ENCODE data around the gene KIF26A. TPM values are rescaled to one million over a fixed set of nuclear protein-coding genes. Genes with fewer than 3 reads are reported as not detected.
A peak's percentile ranks its signal among the peaks of the same experiment; 100 is the strongest.

KIF26A gene
- total RNA-seq, 1 experiment from 2014 or later = 5.5 TPM

DNA sequence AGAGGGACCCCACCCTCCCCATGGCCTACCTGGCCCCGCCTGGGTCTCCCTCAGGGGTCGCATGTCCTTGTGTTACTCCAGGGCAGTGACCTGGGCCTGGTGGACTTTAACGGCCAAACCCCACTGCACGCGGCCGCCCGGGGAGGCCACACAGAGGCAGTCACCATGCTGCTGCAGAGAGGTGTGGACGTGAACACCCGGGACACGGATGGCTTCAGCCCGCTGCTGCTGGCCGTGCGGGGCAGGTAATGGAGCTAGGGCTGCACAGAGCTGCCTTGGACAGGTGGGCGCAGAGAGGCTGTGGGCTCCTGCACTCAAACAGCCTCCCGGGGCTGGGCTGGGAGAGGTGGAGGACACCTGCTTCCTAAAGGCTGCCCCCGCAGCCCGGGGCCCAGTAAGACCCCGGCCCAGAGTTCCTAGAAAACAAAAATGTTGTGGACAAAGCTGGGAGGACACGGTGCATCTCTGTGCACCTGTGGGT, 31.2 kb upstream of the KIF26A start:
- H3K36me3 ChIP-seq (ENCODE audit: control insufficient read depth, insufficient read depth, low read length) = no peaks in the 10 kb centered on the region
- ChIA-PET CTCF (no interaction called here), POLR2A (no interaction called here)
- no peak overlapping the region for H3K4me3 Mint-ChIP-seq (ENCODE audit: unreplicated experiment)
- H3K27ac Mint-ChIP-seq (ENCODE audit: unreplicated experiment) = no peak overlapping the region
- no peaks in the 10 kb centered on the region for H3K4me1 Mint-ChIP-seq (ENCODE audit: low read depth, unreplicated experiment)
- no TSS peak for BruUV-seq (replicated peaks)
- H3K4me3 ChIP-seq (ENCODE audit: low read depth, low read length) = no peak overlapping the region
- intact Hi-C loops (cut with micrococcal nuclease; ENCODE audit: unreplicated experiment) = no loop called here
- H3K9me3 ChIP-seq = no peaks in the 10 kb centered on the region
- H3K4me1 ChIP-seq = no peaks in the 10 kb centered on the region
- no peaks in the 10 kb centered on the region for H3K9me3 Mint-ChIP-seq (ENCODE audit: unreplicated experiment)
- no peaks in the 10 kb centered on the region for H3K27me3 Mint-ChIP-seq (ENCODE audit: insufficient read depth, unreplicated experiment)
- peaks cover 9% of the 10 kb centered on the region for H3K36me3 Mint-ChIP-seq (ENCODE audit: insufficient read depth, unreplicated experiment)
- DNase-seq = peak in 1 of 2 experiments; percentile 27
- H3K27me3 ChIP-seq (replicated peaks; ENCODE audit: control insufficient read depth, insufficient read depth, low read length) = no peaks in the 10 kb centered on the region
- TF ChIP-seq, protein P1, sequence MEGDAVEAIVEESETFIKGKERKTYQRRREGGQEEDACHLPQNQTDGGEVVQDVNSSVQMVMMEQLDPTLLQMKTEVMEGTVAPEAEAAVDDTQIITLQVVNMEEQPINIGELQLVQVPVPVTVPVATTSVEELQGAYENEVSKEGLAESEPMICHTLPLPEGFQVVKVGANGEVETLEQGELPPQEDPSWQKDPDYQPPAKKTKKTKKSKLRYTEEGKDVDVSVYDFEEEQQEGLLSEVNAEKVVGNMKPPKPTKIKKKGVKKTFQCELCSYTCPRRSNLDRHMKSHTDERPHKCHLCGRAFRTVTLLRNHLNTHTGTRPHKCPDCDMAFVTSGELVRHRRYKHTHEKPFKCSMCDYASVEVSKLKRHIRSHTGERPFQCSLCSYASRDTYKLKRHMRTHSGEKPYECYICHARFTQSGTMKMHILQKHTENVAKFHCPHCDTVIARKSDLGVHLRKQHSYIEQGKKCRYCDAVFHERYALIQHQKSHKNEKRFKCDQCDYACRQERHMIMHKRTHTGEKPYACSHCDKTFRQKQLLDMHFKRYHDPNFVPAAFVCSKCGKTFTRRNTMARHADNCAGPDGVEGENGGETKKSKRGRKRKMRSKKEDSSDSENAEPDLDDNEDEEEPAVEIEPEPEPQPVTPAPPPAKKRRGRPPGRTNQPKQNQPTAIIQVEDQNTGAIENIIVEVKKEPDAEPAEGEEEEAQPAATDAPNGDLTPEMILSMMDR (IDR thresholded peaks at IDR 0.05; ENCODE audit: insufficient read depth in 1 of 2, low read depth in 1 of 2, low read length in 1 of 2, severe bottlenecking in 1 of 2, unreplicated experiment in 1 of 2) = no peak

DNA sequence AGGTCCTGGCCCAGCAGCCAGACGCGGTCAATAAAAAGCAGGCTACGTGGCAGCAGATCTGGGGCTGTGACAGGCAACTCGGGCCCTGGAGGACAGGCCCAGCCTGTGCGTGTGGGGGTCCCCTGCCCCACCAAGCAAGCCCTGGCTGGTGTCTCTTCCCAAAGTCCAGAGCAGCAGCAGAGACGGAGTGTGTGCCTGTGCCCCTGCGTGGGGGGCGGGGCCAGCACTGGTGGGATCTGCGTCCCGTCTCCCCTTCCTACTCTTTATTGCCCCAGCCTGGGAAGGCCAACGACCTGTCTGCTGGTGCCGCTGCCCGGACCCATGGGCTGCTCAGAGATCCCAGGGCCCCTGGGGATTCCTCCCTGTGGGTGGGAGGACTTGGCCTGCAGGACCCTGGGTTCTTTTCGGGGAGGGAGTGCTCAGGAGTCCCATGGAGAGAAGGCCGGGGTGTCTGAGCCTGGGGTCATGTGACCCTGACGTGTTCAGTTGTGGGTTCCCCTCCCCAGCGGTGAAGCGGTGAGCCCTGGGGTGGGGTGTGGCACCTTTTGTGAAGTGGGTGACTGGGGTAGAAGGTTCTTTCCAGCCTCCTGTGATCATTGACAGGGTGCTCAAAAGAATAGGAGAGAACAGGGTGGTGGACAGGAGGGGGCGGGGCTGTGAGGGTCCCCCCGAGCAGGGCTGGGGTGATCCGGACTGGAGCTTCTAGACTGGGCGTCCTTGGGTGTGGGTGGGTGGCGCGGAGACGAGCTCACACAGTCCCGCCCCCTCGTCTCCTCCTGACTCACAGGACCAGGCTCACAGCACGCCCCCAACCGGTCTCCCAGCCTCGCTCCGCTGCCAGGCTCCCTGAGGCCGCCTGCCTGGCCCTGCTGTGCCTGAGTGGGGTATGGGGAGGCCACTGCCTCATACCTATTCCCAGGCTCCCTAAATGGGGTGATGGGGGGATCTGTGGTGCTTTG, 30.5 kb upstream of the KIF26A start:
- H3K9me3 ChIP-seq = no peaks in the 10 kb centered on the region
- CTCF ChIA-PET = no interaction called here
- H3K36me3 ChIP-seq (ENCODE audit: control insufficient read depth, insufficient read depth, low read length) = no peaks in the 10 kb centered on the region
- H3K4me1 Mint-ChIP-seq (ENCODE audit: low read depth, unreplicated experiment) = no peaks in the 10 kb centered on the region
- intact Hi-C loops (cut with micrococcal nuclease; ENCODE audit: unreplicated experiment) = no loop called here
- POLR2A ChIA-PET = no interaction called here
- no peaks in the 10 kb centered on the region for H3K4me1 ChIP-seq
- BruUV-seq (replicated peaks) = no TSS peak
- no peak overlapping the region for H3K4me3 ChIP-seq (ENCODE audit: low read depth, low read length)
- TF ChIP-seq, protein P1 (IDR thresholded peaks at IDR 0.05; ENCODE audit: insufficient read depth in 1 of 2, low read depth in 1 of 2, low read length in 1 of 2, severe bottlenecking in 1 of 2, unreplicated experiment in 1 of 2) = no peak
- no peaks in the 10 kb centered on the region for H3K27me3 ChIP-seq (replicated peaks; ENCODE audit: control insufficient read depth, insufficient read depth, low read length)
- peak in 1 of 2 experiments; percentile 33 for DNase-seq
- H3K36me3 Mint-ChIP-seq (ENCODE audit: insufficient read depth, unreplicated experiment) = peaks cover 9% of the 10 kb centered on the region
- H3K4me3 Mint-ChIP-seq (ENCODE audit: unreplicated experiment) = no peak overlapping the region
- no peaks in the 10 kb centered on the region for H3K9me3 Mint-ChIP-seq (ENCODE audit: unreplicated experiment)
- no peaks in the 10 kb centered on the region for H3K27me3 Mint-ChIP-seq (ENCODE audit: insufficient read depth, unreplicated experiment)
- no peak overlapping the region for H3K27ac Mint-ChIP-seq (ENCODE audit: unreplicated experiment)

DNA sequence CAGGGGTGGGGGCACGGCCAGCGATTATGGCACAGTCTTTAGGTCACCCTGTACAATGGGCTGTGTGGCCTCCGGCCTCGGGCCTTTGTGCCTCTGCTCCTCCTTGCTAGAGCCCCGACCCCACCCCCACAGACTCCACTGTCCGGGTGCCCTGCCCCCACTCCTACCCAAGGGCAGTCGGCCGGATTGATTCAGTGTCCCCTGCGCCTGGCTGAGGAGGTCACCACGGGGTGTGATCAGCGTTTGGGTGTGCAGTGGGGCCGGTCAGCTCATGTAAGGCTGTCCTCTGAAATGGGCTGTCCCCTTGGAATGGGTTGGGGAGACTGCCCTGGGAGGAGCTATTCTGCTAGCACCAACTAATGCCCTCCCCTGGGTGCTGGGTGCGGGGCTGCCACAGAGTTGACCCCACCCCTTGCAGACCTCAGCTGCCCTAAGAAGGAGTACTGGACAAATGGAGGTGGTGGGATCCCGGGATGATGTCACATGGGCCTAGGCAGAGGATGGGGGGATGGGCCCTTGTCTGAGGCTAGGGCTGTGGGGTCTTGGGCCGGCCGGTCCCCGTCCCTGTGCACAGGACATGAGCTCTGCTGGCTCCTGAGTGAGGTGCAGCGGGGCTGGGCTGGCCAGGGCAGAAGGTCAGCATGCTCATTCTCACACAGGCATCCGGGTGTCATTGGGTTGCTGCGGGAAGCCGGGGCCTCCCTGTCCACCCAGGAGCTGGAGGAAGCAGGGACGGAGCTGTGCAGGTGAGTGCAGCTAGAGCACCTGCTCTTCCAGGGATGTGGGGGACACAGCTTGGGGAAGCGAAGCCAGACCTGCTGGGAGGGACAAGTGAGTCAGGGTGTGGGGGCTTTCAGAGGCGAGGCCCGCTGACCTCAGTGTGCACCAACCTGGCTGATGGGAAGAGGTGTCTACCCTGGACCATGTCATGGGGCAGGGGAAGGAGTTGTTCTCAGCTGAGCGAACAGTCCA, 29.5 kb upstream of the KIF26A start:
- Mint-ChIP-seq H3K4me1 (ENCODE audit: low read depth, unreplicated experiment) (no peaks in the 10 kb centered on the region), H3K4me3 (ENCODE audit: unreplicated experiment) (no peak overlapping the region), H3K27me3 (ENCODE audit: insufficient read depth, unreplicated experiment) (no peaks in the 10 kb centered on the region), H3K36me3 (ENCODE audit: insufficient read depth, unreplicated experiment) (peaks cover 9% of the 10 kb centered on the region), H3K9me3 (ENCODE audit: unreplicated experiment) (no peaks in the 10 kb centered on the region), H3K27ac (ENCODE audit: unreplicated experiment) (no peak overlapping the region)
- TF ChIP-seq, protein P1 (IDR thresholded peaks at IDR 0.05; ENCODE audit: insufficient read depth in 1 of 2, low read depth in 1 of 2, low read length in 1 of 2, severe bottlenecking in 1 of 2, unreplicated experiment in 1 of 2) = no peak
- H3K27me3 ChIP-seq (replicated peaks; ENCODE audit: control insufficient read depth, insufficient read depth, low read length) = no peaks in the 10 kb centered on the region
- CTCF ChIA-PET = no interaction called here
- BruUV-seq (replicated peaks) = no TSS peak
- no peaks in the 10 kb centered on the region for H3K4me1 ChIP-seq
- no peaks in the 10 kb centered on the region for H3K36me3 ChIP-seq (ENCODE audit: control insufficient read depth, insufficient read depth, low read length)
- H3K9me3 ChIP-seq = no peaks in the 10 kb centered on the region
- H3K4me3 ChIP-seq (ENCODE audit: low read depth, low read length) = no peak overlapping the region
- intact Hi-C loops (cut with micrococcal nuclease; ENCODE audit: unreplicated experiment) = no loop called here
- DNase-seq = peak in 1 of 2 experiments; percentile 35
- POLR2A ChIA-PET = no interaction called here
